GM19193 (cell line): ENCODE data around the gene MSX1.

Experiments used
- POLR2A ChIP-seq: IDR thresholded peaks from 4 replicates; pipeline ENCODE4 v1.6.1; 2011; ENCODE audit not compliant: insufficient read depth, insufficient read length; ENCODE audit errors: extremely low read depth

MSX1 gene

DNA sequence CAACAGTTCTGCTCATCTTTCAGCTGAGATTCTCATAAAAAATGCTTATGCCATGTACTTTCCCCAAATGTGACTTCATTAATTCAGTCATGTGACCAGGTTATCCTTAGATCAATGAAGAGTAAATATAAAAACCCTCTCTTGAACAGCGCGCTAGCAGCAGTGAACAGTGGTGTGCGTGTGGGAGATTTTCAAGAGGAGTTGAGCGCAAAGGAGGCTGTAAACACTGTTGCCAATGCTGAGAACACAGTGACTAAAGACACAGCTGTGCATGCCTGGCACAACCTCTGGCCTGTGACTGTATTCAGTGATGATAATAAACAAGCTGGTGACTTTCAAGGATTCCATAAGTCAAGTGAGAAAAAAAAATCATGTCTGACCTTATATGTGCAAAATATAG is 25.1 kb downstream of the MSX1 start:
- no peak for TF ChIP-seq POLR2A

DNA sequence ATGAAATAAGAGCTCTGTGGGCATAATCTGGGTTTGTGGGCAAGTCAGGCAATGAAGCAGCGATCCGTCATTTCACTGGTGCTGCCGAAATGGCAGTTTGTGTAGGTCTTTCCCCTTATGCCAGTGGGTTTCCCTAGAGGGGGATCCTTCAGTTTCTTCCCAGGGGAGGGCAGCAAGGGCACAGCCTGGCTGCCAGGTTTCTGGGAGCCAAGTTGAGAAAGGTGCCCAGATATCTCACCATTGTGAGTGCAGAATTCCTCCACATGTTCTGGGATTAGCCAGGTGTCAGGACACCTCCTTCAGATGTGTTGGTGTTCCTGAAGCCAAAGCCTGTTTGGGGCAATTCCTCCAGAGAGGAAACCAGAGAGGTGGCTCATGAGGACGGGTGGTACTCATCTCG is 28.0 kb downstream of the MSX1 start:
- TF ChIP-seq POLR2A: no peak

DNA sequence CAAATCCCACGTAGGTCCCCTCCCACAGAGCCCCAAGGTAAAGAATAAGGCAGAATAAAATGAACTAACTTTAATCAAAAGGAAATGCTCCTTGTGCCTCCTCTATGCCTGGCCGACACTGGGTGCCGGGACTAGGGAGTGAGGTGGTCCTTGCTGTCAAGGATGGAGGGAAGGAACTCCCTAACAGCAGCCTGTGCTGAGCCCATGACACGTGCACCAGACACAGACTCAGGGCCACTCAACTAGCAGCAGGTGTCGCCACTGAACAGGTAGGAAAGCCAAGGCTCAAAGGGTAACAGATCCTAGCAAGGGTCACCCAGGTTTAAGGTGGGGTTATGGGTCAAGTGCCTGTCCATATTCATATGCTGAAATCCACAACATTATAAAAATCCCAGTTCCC is 29.2 kb downstream of the MSX1 start:
- no peak for TF ChIP-seq POLR2A

DNA sequence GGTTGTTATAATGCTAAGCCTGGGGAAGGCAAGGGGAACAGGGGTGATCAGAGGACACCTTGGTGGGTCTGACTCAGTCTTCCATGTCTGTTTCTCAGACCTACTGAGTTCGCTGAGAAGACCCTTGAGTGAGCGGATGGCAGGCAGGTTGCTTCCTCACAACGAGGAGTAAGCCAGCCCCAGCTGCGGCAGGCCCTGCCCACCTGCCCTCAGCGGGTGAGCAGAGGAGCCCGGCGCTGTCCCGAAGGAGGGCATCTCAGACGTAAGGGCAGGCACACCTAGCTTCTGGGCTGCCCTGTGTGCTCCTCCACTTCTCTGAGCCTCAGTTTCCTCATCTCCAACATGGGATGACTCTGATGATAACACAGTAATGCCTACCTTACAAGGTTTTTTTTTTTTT is 30.3 kb downstream of the MSX1 start:
- no peak for TF ChIP-seq POLR2A

DNA sequence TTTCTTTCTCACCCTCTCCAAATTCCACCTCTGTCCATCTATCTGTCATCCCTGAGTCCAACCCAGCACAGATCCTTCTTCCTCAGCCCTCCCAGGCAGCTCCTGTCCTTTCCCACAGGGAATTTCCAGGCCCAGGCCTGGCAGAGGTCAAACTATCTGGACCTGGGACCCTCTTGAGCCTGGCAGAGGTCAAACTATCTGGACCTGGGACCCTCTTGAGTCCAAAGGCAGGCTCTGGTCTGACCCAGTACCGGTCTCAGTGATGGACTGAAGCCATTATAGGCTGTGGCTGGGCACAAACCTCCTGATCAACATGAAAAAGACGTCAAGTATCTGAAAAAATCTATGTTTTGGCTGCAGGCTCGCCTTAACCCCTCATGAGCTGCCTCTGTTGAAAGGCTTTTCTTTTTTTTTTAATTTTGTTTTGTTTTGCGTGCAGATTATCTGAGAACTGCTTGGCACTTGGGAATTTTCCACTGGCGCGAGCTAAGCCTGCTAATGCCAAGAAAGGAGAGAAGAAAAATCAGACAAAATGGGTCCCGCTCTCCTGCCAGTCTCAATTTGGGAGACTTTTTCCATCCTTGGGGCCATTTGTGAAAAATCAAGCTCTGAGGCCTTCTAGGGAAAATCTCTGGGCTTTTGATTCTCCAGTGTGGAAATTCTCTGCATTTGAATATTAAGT is 31.2 kb downstream of the MSX1 start:
- TF ChIP-seq POLR2A: no peak

DNA sequence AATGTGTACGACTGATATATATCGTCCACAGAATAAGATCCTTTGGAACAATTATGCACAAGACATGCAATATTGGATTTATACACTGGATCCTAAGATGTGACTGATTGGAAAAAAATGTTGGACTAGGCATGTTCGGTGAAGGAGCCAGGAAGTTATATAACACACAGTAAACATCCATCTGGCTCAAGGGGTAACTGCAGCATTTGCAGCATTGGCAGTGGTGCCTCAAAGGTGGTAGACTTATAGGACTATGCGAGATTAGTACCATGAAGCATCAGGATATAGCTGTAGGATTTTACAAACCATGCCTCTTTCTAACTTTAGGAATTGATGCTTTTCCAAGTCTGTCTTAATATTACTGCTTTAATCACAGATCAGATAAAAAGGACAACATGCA is 34.3 kb downstream of the MSX1 start:
- no peak for TF ChIP-seq POLR2A

DNA sequence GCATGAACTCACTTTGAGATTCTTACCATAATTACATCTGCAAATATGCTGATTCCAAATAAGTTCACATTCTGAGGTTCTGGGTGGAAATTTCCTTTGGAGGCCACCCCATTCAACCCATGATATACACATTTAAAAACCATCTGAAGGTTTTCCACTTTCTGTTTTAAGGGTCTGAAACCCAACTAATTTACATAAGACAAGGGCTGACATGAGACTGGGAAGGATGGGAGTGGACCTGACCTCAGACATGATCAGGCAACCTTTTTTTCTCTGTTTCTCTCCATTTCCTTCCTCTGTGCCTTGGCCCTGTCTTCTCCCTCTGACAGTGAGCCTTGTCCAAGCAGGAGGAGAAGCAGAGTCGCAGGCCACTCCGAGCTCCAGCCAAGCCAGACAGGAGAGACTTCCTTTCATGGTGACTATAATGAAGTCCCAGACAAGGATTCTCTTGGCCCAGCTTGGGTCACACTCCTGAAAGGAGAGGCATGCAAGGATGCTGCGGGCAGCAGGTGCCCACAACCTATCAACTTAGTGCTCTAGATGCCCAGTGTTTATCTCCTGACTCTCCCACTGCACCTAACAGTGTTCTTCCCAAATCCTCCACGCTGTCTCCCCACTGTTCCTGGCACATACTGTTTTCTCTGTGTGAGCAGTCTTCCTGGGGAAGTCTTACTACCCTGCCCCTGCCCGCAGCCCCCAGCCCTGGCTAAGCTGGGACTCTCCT is 39.9 kb downstream of the MSX1 start:
- no peak for TF ChIP-seq POLR2A

DNA sequence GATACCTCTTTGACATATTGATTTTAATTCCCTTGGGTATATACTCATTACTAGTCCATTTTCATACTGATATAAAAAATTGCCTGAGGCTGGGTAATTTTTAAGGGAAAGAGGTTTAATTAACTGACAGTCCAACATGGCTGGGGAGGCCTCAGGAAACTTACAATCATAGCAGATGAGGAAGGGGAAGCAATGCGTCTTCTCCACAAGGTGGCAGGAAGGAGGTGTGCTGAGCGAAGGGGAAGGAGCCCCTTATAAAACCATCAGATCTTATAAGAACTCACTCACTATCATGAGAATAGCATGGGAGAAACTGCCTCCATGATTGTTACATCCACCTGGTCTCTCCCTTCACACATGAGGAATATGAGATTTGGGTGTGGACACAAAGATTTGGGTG is 42.4 kb downstream of the MSX1 start:
- no peak for TF ChIP-seq POLR2A

DNA sequence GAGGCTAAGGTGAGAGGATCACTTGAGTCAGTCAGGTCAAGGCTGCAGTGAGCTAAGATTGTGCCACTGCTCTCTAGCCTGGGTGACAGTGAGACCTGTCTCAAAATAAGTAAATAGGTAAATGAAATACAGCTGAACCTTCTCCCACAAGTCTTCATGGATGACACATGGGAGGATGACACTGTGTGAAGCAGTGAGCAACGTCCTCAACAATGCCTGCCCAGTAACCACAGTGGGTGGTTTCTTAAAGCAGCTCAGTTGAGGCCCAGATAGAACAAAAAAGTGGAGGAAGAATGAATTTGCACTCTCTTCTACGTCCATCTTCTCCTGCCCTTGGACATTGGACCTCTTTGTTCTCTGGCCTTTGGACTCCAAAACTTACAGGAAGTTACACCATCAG is 52.7 kb downstream of the MSX1 start:
- no peak for TF ChIP-seq POLR2A

DNA sequence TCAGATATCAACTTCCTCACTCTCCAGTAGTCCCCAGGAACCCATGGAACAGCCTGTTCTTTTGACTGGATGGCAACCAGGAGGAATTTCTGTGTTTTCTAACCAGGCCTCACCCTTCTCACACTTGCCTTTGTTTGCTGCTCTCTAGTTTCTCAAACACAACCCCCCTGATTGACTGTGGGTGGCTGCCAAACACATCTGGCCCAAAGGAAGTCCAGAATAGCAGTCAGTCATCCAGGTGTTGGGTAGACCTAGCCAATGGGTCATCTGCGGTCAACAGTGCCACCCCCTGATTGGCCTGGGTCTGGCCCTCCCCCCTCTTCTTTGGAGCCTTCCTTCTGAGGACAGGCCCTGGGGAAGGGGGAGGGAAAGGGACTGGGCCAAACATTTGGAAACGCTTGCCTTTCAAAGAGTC is 53.7 kb downstream of the MSX1 start:
- TF ChIP-seq POLR2A: no peak
